ENCODE results near the gene OAS2.

The OAS2 gene, protein sequence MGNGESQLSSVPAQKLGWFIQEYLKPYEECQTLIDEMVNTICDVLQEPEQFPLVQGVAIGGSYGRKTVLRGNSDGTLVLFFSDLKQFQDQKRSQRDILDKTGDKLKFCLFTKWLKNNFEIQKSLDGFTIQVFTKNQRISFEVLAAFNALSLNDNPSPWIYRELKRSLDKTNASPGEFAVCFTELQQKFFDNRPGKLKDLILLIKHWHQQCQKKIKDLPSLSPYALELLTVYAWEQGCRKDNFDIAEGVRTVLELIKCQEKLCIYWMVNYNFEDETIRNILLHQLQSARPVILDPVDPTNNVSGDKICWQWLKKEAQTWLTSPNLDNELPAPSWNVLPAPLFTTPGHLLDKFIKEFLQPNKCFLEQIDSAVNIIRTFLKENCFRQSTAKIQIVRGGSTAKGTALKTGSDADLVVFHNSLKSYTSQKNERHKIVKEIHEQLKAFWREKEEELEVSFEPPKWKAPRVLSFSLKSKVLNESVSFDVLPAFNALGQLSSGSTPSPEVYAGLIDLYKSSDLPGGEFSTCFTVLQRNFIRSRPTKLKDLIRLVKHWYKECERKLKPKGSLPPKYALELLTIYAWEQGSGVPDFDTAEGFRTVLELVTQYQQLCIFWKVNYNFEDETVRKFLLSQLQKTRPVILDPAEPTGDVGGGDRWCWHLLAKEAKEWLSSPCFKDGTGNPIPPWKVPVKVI

DNA sequence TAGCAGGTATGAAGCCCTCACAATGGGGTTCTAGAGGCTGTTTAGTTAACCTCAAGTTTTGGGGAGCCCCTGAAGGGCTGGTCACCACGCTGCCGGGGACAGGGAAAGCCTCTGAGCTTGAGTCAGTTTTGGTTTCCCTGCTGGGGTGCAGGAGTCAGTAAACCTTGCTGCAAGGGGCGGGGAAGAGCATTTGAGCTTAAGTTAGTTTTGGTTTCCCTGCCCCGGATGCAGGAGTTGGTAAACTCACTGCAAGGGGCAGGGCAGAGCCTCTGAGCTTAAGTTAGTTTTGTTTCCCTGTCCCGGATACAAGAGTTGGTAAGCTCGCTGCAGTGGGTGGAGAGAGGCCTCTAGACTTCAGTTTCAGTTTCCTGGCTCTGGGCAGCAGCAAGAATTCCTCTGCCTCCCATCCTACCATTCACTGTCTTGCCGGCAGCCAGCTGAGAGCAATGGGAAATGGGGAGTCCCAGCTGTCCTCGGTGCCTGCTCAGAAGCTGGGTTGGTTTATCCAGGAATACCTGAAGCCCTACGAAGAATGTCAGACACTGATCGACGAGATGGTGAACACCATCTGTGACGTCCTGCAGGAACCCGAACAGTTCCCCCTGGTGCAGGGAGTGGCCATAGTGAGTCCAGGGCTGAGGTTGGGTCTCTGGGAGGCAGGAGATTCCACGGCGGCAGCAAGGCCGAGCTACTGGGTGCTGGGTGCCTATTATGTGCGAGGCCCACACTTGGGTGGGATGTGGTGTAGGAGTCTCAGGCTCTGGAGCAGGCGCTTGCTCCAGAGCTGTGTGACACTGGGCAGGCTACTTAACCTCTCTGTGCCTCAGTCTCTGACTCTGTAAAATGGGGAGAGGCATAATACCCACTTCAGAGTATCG is at the start of gene OAS2:
Gene OAS2 (plus strand): TSS at position 357 of the 878 bp plus-strand sequence. CDS start 90 bp downstream, at position 447.
- DNase-seq = no peak

DNA sequence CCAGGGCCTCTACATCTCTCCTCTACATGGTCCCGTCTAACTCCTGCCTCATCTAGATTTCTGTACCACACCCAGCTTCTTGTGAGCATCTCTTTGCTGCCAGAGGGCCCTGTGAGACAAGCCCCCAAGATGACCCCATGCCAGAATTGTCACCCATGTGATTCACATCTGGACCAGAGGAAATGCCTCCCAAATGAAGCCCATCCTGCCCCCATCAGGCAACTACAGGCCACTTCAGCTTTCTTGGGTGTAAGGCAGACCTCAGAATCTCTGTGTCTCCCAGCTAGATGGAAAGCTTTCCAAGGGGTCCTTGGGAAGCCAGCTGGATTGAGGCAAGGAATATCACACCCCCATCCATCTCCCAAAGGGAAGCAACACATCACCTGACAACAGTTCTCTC is 49.3 kb upstream of the OAS2 start:
- no peak for DNase-seq

DNA sequence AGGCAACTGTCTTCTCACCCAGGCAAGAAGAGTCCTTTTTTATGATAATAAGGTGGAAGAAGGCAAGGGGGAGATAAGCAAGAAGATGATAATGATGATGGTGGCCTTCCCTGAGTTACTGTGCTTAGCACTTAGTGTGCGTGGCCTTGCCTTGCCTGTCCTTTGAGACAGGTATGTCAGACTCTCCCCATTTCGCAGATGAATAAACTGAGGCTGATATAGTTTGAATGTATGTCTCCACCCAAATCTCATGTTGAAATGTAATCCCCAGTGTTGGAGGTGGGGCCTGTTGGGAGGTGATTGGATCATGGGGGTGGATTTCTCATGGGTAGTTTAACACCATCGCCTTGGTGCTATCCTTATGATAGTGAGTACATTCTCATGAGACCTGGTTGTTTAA is 48.6 kb upstream of the OAS2 start:
- no peak for DNase-seq

DNA sequence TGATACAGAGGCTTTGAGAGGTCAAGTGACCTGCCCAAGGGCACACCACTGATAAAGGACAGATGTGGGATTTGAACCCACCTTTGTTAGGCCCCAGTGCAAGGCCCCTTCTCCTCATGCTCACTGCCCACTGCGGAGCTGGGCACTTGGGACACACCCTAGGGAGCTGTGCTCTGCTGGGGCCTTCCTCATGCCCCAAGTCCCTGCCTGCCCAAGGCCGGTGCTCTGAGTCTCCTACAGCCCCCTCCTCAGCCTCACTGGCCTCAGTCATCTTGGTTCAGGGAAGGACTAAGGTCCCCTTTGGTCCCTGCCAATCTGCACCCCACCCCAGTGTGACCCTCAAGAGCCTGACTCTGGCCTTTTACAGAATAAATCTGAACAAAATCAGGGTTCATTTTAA is 48.0 kb upstream of the OAS2 start:
- DNase-seq = no peak

DNA sequence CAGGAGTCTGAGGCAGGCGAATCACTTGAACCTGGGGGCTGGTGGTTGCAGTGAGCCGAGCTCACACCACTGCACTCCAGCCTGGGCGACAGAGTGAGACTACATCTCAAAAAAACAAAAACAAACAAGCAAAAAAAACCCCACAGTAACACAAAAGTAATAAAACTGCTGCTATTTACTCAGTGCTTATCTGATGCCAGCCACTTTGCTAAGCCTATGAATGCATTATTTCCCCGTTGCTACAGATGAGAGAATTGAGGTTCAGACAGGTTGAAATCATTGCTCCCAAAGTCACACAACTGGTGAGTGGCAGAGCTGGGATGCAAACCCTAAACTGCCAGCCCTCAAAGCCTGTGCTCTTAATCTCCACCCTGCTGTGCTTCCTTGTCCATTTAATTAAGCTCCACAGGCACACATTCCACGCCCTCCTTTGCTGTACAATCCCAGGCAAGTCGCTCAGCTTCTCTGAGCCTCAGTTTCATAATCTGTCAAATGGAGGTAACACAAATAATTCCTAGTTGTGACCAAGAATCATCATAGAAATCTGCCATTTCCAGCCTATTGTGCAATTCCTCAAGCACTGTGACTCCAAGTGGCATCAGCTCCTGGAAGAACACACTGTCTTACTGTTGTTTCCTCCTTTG is 45.7 kb upstream of the OAS2 start:
- no peak for DNase-seq

DNA sequence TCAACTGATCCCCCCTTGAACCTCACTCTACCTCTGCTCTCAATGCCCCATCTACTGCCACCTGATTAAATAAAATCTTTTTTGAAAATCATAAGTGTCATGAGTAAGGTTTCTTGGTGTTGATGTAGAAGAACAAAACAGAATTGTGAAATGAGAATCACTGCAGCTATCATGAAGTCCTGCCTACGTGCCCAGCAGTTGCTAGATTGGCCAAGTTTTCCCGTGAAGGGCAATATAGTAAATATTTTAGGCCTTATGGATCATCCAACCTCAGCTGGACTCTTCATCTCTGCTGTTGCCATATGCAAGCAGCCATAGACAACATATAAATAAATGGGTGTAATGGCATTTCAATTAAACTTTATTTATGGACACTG is 45.2 kb upstream of the OAS2 start:
- DNase-seq = no peak

DNA sequence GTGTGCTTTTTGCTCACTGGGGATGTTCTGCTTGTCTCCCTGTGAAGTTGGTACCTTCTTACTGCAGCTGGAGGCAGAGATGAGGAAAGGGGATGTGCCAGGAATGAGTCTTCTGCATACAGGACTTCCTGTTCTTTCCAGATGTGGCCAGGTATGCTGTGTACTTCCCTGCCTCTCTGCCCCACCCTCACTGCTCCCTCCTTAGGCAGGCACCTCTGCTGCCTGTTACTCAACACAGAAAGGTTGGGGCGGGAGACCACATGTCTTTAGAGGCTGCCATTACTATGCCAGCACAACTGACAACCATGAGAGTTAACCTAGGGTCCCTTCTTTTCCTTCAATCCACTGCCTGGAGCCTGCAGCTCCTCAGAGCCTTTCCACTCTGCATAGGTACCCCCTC is 42.1 kb upstream of the OAS2 start:
- no peak for DNase-seq

DNA sequence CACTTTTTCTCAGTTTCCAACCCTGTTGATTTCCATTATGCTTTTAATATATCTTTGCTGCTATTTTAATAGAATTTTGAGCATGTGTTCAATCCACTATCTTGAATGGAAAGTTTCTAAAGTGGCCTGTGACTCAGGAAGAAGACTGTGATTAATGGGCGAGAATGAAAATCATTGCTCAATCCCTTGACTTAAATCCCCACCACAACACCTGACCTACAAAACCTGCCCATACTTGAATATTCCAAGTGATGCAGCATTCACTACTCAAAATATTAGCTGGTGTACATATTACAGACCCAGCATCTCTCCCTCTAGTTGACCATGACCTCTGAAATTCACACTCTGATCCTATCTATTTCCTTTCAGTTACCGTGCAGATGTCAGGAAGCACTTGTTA is 41.4 kb upstream of the OAS2 start:
- DNase-seq = no peak

DNA sequence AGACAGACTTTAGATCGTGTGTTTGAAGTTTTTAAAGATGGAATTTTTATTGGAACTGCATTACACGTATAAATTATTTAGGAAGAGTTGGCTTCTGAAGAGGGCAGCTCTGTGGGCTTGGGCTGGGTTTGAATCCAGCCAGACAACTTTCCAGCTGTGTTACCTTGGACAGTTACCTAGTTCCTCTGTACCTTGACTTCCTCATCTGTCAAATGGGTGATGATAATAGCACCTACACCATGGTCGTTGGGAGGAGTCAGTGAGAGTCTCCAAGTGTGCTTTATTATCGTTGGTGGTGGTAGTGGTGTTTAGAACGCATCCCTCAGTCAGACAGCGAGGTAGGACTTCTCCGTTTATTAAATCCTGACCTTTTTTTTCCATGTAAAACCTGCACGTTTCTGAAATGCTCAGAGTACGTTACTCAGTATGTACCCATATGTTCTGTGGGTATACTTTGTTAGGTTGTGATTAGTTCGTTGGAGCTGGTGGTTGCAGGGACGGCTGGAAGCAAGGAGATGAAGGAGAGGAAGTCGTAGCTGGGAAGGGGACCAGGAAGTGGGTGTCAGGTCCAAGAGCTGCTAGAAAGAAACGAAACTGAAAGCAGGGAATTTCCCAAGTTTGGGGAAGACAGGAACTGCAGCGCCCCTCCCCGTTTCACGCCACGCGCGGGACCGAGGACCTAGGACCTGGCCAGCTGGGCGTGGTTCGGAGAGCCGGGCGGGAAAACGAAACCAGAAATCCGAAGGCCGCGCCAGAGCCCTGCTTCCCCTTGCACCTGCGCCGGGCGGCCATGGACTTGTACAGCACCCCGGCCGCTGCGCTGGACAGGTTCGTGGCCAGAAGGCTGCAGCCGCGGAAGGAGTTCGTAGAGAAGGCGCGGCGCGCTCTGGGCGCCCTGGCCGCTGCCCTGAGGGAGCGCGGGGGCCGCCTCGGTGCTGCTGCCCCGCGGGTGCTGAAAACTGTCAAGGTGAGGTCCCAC is 40.3 kb upstream of the OAS2 start, which contains the start of gene OAS3:
Gene OAS3 (plus strand): TSS at position 734 of the 979 bp plus-strand sequence. CDS start 57 bp downstream, at position 791.
- peak; percentile 68 for DNase-seq

DNA sequence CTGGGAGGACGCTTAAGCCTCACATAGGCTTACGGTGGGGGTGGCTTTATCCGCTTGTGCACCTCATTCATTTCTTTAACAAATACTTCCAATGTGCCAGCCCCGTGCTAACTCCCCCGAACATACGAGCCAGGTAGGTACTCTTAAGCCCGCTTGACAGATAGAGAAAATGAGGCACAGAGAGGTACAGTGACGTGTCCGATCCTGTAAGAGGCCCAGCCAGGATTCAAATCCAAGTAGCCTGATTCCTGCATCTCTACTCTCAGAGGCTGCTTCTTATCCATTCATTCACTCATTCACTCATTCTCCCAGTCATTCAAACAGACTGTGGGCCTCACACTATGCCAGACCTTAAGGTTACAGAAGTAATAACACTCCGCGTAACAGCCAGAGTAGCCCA is 39.6 kb upstream of the OAS2 start:
- peak; percentile 22 for DNase-seq

DNA sequence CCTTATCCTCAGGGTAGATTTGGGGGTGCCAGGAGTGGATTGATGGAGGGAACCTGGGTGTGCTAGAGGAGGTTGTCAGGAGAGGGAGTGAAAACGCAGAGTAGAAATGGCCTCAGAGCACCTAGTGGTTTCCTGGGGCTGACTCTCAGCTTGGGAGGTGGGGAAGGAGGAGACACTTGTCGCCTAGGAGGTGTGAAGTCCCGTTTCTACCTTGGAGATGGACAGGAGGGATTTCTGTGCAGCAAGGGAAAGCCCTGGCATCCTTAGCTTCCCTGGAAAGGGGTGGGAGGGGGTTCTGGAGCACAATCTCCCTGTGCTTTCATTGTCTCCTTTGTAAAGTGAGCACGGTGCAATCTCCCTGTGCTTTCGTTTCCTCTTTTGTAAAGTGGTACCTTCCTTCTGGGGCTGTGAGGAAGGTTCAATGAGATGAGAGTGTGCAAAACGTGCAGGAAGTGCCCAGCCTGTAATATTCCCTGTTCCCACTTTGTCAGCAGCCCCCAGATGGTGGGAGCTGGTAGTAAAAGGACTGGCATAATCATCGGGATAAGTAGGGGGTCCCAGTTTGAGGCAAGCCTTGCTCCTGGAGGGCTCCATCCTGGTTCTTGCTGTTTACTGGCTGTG is 38.4 kb upstream of the OAS2 start:
- peak; percentile 30 for DNase-seq

DNA sequence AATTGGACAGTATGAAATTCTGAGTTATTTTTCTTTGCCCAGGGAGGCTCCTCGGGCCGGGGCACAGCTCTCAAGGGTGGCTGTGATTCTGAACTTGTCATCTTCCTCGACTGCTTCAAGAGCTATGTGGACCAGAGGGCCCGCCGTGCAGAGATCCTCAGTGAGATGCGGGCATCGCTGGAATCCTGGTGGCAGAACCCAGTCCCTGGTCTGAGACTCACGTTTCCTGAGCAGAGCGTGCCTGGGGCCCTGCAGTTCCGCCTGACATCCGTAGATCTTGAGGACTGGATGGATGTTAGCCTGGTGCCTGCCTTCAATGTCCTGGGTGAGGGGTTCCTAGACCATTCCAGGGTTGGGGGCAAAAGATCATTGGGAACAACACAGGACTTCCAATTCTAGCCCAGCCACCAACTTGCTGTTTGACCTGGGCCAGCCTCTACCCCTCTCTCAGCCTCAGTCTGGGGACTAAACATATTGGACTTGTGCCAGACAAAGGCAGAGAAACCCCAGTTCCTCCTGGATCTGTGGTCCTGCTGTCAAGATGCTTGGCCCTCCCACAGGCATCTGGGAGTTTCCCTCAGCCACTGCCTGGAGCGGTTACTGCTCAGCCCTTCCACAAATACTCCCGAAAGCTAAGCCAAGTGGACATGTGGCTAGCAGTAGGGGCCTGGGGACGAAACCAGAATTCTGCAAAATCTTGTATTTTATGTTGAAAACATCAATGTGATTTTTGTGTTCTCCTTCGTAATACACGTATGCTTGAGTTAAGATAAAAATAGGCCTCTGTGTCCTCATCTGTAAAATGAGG is 36.6 kb upstream of the OAS2 start:
- DNase-seq = no peak

DNA sequence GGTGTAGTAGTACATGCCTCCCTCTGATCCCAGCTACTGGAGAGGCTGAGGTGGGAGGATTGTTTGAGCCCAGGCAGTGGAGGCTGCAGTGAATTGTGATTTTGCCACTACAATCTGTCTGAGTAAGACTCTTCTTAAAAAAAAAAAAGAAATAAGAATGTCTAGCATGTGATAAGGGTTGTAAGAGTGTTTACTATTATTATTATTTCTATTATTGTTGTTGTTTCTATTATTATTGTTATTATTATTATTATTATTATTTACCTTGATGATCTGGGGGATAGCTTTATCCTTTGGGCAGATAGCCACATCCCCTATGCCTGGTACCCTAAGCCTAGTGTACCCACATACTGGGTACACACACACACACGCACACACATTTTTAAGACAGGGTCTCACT is 35.7 kb upstream of the OAS2 start:
- no peak for DNase-seq

DNA sequence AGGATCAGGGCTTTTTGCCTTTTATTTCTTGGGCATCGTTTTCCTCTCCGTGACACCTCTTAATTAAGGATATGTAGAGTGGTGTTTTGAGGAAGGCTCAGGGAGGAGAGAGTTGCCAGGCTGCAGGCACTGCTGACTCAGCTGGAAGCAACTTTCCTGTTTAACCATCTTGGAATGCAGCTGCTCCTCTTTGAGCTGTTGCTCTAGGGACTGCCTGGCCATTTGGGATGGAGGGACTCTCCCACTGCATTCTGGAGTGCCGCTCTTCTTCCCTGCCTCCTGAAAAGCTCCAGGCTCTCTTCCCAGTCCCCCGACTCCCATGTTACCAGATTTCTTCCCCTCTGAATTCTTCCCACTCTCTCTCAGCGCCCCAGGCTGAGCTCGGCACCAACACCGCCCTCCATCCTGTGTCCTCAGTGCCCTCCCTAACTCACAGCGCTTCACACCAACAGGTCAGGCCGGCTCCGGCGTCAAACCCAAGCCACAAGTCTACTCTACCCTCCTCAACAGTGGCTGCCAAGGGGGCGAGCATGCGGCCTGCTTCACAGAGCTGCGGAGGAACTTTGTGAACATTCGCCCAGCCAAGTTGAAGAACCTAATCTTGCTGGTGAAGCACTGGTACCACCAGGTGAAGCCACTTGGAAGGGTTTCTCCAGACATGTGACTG is 34.2 kb upstream of the OAS2 start:
- no peak for DNase-seq

DNA sequence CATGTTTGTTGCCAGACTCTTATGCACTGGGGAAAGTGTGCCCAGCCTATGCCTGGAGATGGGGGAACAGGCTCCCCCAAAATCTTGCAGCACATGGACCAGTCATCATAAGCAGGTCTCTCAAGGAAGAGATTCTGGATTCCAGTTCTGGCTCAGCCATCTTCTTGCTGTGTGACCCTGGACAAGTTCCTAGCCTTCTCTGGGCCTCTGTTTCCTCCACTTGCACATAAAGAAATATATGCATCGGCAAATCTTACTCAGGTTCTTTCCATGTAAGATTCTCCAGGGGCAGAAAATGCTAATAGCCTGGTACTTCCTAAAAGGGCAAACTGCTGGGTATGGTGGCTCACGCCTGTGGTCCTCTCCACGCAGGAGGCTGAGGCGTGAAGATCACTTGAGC is 32.8 kb upstream of the OAS2 start:
- no peak for DNase-seq

DNA sequence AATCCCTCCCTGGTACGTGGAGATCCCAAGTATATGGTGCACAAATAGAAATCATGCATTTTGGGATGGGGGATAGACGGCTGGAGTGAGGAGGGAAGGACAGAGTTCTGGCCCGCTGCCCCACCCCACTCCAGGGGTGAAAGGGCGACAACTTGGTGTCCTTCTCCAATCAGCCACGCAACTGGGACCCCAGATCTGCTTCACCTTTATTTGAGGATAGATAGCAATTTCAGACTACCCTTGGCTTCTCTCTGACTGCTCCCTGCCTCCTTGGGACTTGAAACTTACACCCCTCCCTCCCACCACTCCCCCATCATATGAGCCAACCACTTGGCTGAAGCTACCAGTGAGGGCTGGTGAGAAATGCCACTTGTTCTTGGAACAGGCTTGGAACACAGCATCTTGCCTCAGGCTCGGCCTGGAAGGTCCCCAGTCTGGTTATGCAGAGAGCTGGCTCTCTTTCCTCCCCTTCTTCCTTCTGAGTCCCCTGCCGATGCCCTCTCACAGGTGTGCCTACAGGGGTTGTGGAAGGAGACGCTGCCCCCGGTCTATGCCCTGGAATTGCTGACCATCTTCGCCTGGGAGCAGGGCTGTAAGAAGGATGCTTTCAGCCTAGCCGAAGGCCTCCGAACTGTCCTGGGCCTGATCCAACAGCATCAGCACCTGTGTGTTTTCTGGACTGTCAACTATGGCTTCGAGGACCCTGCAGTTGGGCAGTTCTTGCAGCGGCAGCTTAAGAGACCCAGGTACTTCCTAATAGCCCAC is 31.9 kb upstream of the OAS2 start:
- no peak for DNase-seq

DNA sequence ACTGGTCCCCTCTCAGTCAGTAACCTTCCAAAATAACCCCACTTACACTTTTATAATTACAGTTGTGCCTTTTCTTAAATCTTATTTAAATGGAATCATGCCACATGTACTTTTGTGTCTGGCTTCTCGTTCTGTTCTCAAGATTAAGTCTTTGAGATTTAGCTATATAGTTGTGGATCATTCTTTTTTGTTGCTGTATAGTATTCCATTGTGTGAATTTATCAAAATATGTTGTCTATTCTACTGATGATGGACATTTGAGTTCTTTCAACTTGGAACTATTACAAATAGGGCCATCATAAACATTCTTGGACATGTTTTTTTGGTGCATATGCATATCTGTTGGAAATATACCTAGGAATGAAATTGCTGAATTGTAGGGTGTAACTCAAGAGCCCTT is 31.0 kb upstream of the OAS2 start:
- DNase-seq = no peak

DNA sequence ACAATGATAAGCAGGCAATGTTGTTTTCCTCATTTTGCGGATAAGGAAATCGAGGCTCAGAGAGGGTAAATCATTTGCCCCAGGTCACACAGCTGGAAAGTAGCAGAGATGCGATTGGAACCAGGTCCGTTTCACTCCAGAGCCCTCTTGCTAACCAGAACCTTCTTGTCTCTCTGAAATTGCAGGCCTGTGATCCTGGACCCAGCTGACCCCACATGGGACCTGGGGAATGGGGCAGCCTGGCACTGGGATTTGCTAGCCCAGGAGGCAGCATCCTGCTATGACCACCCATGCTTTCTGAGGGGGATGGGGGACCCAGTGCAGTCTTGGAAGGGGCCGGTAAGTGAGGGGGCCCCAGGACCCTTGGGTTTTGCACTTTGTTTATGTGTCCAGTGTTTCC is 30.6 kb upstream of the OAS2 start:
- no peak for DNase-seq

DNA sequence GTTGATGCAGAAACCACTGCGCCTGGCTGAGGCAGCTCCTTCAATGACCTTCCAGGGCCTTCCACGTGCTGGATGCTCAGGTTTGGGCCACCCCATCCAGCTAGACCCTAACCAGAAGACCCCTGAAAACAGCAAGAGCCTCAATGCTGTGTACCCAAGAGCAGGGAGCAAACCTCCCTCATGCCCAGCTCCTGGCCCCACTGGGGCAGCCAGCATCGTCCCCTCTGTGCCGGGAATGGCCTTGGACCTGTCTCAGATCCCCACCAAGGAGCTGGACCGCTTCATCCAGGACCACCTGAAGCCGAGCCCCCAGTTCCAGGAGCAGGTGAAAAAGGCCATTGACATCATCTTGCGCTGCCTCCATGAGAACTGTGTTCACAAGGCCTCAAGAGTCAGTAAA is 29.5 kb upstream of the OAS2 start:
- no peak for DNase-seq
